Nephron (organoid): ENCODE data around the gene SLC6A3.

Experiments used
- H3K27ac Mint-ChIP-seq, 3 experiments: 2 replicates each; pipeline ENCODE4 v1.8.0; 2020; ENCODE audit warnings: mixed read lengths in 3 of 3, mild to moderate bottlenecking in 2 of 3, moderate library complexity in 1 of 3
- H3K27me3 Mint-ChIP-seq: 2 replicates; pipeline ENCODE4 v1.8.0; 2021; ENCODE audit warnings: low read depth, mild to moderate bottlenecking, moderate library complexity, mixed read lengths
- H3K36me3 Mint-ChIP-seq: 2 replicates; pipeline ENCODE4 v1.8.0; 2020; ENCODE audit warnings: low read depth, mixed read lengths
- H3K4me1 Mint-ChIP-seq: 2 replicates; pipeline ENCODE4 v1.8.0; 2020; ENCODE audit warnings: mixed read lengths
- H3K4me3 Mint-ChIP-seq, 3 experiments: 2 replicates each; pipeline ENCODE4 v1.8.0; 2020; ENCODE audit warnings: mild to moderate bottlenecking in 3 of 3, mixed read lengths in 3 of 3, moderate library complexity in 2 of 3
- H3K9me3 Mint-ChIP-seq: 2 replicates; pipeline ENCODE4 v1.8.0; 2020; ENCODE audit warnings: mixed read lengths
- TF ChIP-seq, protein P1 (sequence below), 3 experiments: fragments of 200-600 bp; sonication (generic); IDR thresholded peaks; one replicate each; pipeline ENCODE4 v1.5.0; 2021; ENCODE audit warnings: antibody characterized with exemption in 3 of 3; ENCODE audit not compliant: unreplicated experiment in 3 of 3

The SLC6A3 gene

DNA sequence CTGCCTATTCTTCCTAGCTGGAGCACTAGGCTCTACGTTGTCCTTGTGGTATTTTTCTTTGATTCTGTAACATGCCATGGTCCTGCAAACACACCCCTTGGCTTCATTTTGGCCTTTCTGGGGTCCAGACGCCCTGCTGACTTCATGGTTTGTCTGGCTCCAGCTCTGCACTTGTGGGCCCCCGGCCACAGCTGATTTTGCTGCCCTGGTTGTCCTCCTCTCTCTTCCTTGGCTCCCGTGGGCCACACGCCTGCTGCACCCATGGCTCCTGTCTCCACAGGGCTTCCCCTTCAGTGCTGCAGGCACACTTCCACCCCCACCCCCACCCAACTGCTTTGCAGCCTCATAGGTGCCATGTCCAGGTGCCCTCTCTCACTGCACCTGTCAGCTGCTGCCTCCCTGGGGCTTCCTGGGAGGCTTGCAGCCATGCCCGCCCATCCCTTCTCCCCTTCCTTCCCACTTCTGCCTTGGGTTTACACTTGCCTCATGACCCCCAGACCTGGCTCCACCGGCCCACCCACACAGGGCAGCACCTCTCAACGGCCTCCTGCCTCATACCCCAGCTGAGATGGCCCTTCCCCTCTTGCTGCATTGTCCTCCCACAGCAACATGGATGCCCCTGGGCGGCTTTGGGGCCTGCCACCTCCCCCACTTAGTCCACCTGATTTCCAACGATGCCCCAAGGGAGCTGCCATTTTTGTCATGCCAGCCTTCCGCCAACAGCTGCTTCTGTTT lies 25.6 kb downstream of the SLC6A3 start:
- Mint-ChIP-seq H3K27ac (no peak overlapping the region), H3K9me3 (peaks cover 5% of the 10 kb centered on the region), H3K4me3 (no peak overlapping the region), H3K27me3 (peaks cover 30% of the 10 kb centered on the region), H3K36me3 (no peaks in the 10 kb centered on the region), H3K4me1 (peaks cover 10% of the 10 kb centered on the region)
- TF ChIP-seq, protein P1, sequence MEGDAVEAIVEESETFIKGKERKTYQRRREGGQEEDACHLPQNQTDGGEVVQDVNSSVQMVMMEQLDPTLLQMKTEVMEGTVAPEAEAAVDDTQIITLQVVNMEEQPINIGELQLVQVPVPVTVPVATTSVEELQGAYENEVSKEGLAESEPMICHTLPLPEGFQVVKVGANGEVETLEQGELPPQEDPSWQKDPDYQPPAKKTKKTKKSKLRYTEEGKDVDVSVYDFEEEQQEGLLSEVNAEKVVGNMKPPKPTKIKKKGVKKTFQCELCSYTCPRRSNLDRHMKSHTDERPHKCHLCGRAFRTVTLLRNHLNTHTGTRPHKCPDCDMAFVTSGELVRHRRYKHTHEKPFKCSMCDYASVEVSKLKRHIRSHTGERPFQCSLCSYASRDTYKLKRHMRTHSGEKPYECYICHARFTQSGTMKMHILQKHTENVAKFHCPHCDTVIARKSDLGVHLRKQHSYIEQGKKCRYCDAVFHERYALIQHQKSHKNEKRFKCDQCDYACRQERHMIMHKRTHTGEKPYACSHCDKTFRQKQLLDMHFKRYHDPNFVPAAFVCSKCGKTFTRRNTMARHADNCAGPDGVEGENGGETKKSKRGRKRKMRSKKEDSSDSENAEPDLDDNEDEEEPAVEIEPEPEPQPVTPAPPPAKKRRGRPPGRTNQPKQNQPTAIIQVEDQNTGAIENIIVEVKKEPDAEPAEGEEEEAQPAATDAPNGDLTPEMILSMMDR (IDR thresholded peaks at IDR 0.05; ENCODE audit: unreplicated experiment in 3 of 3): no peak

GRCh38 chr5:1418921-1419280 lies 26.3 kb downstream of the SLC6A3 start:
- Mint-ChIP-seq H3K4me1 (peaks cover 10% of the 10 kb centered on the region), H3K36me3 (no peaks in the 10 kb centered on the region), H3K27ac (no peak overlapping the region), H3K27me3 (peaks cover 32% of the 10 kb centered on the region), H3K4me3 (no peak overlapping the region), H3K9me3 (peaks cover 5% of the 10 kb centered on the region)
- TF ChIP-seq, protein P1 (IDR thresholded peaks at IDR 0.05; ENCODE audit: unreplicated experiment in 3 of 3): no peak

- TF ChIP-seq, protein P1 (IDR thresholded peaks at IDR 0.05; ENCODE audit: unreplicated experiment in 3 of 3): no peak
- Mint-ChIP-seq H3K4me3 (no peak overlapping the region), H3K27me3 (peaks cover 32% of the 10 kb centered on the region), H3K4me1 (peaks cover 10% of the 10 kb centered on the region), H3K9me3 (peaks cover 5% of the 10 kb centered on the region), H3K36me3 (no peaks in the 10 kb centered on the region), H3K27ac (no peak overlapping the region)
Measured at GRCh38 chr5:1418238-1418920, 26.9 kb downstream of the SLC6A3 start.

DNA sequence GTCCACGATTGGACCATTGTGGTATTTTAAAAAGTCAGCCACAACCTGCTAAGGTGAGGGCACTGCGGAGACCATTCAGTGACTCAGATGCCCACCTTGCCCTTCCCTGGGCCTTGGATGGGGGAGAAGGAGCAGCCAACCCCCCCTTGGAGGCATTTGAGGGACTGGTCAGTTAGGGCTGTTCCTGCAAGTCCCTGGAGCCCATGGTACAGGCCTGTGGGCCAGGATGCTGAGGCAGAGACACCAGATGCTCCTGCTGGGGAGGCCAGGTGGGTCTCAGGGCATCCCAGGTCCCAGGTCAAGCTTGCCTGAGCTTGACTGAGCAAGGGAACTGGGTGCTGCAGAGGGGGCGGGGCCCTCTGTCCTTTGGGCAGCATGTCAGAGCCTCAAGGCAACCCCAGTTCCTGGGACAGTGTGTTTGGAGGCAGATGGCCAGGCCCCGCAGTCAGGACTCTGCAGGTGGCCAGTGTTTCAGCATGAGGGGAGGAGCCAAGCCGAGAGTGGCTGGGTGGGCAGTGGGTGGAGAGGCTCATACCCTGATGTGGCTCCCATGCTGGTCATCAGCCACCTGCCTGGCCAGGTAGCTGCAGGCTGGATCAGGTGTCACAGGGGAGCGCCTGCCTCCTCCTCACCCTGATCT lies 27.5 kb downstream of the SLC6A3 start:
- H3K27me3 Mint-ChIP-seq: peaks cover 32% of the 10 kb centered on the region
- TF ChIP-seq, protein P1 (IDR thresholded peaks at IDR 0.05; ENCODE audit: unreplicated experiment in 3 of 3): no peak
- H3K4me3 Mint-ChIP-seq: no peak overlapping the region
- H3K4me1 Mint-ChIP-seq: peaks cover 10% of the 10 kb centered on the region
- no peaks in the 10 kb centered on the region for H3K36me3 Mint-ChIP-seq
- no peak overlapping the region for H3K27ac Mint-ChIP-seq
- peaks cover 5% of the 10 kb centered on the region for H3K9me3 Mint-ChIP-seq

- TF ChIP-seq, protein P1 (IDR thresholded peaks at IDR 0.05; ENCODE audit: unreplicated experiment in 3 of 3): no peak
- H3K4me3 Mint-ChIP-seq: no peak overlapping the region
- H3K36me3 Mint-ChIP-seq: no peaks in the 10 kb centered on the region
- peaks cover 5% of the 10 kb centered on the region for H3K9me3 Mint-ChIP-seq
- peaks cover 36% of the 10 kb centered on the region for H3K27me3 Mint-ChIP-seq
- H3K27ac Mint-ChIP-seq: no peak overlapping the region
- H3K4me1 Mint-ChIP-seq: peaks cover 10% of the 10 kb centered on the region
Measured at GRCh38 chr5:1416856-1417469, 28.3 kb downstream of the SLC6A3 start.
